HG03175 (cell line): ENCODE results near the gene VAV2.

ENCODE experiments used
- ATAC-seq: cut with Tn5 transposase; IDR thresholded peaks from one replicate; pipeline ENCODE4 v1.9.1; 2021; ENCODE audit warnings: mild to moderate bottlenecking, moderate library complexity; ENCODE audit not compliant: unreplicated experiment

The VAV2 gene

GRCh38 chr9:133953976-133954709 lies 38.0 kb downstream of the VAV2 start:
- ATAC-seq = no peak

- ATAC-seq = no peak
Measured at GRCh38 chr9:133953621-133953975, 38.5 kb downstream of the VAV2 start.

GRCh38 chr9:133952598-133953550 lies 39.2 kb downstream of the VAV2 start:
- ATAC-seq = no peak

GRCh38 chr9:133951265-133951664 lies 40.9 kb downstream of the VAV2 start:
- ATAC-seq = no peak

DNA sequence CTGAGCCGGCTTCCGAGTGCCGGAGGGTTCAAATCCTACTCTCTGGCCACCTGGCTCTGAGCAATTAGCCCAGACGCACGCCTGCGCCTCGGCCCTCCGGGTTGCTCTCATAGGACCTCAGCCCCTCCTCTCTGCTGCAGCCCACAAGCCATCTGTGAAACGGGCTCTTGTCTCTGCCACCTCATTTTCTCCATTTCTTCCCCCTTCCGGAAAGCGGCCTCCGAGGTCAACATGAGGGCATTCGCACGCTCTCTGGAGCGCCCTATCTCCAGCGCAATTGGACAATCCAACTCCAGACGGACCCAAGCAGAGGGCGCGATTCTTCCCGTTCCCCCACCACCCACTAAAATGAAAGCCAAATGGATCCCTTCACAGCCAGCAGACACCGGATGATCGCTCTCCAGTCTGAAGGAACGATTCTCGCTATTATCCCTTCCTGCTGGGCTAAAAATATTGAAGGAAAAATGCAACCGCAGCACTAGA lies 41.5 kb downstream of the VAV2 start:
- no peak for ATAC-seq

DNA sequence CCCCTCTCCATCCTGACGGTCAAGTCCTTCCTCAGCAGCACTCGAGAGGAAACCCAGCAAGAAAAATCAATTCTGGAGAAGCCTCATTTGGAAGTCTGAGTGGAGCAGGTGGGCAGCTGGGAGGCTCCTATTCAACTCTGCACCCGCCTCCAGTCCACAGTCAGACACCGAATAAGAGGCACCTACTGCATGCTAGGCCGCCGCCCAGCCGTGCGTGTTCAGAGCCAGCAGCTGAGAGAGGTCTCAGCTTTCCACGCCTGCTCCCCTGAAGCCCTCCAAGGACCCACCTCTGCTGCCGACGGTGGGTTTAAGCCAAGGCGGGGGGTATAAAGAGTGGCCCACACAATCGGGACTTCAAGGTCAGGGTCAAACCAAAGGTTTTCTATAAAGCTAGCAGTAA lies 41.9 kb downstream of the VAV2 start:
- no peak for ATAC-seq

DNA sequence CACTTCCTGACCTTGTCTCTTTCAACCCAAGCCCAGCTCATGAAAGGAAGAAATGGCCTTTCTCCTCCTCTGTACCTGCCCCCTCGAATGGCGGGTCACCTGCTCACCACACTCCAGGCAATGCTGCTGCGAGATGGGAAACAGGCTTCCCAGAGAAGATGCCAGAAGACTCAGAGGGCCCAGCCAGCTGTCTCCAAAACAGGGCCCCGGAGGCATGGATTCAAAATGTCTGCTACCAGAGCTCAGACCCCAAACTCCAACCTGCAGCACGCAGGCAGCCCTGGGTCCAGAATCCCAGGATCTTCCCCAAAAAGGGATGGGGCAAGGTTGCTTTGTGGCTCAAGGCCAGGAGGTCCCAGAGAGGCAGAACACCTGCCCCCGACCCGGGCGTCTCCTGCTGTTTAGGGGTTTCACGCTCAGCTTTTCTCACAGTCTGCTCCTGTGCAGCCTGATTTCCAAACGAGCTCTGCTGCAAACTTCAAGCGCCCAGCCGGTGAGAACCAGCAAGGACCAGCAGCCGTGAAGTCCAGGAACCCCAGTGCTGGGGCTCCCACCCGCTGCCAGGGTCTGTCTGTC lies 42.5 kb downstream of the VAV2 start:
- ATAC-seq = no peak

- no peak for ATAC-seq
Measured at GRCh38 chr9:133948561-133949485, 43.3 kb downstream of the VAV2 start.

GRCh38 chr9:133948131-133948530 lies 44.0 kb downstream of the VAV2 start:
- no peak for ATAC-seq

- no peak for ATAC-seq
Measured at GRCh38 chr9:133946840-133947486, 45.2 kb downstream of the VAV2 start.

- ATAC-seq = peak; percentile 71
Measured at GRCh38 chr9:133945977-133946753, 46.0 kb downstream of the VAV2 start.

- ATAC-seq = peak; percentile 56
Measured at GRCh38 chr9:133945314-133945975, 46.7 kb downstream of the VAV2 start.

- no peak for ATAC-seq
Measured at GRCh38 chr9:133944746-133945135, 47.4 kb downstream of the VAV2 start.

DNA sequence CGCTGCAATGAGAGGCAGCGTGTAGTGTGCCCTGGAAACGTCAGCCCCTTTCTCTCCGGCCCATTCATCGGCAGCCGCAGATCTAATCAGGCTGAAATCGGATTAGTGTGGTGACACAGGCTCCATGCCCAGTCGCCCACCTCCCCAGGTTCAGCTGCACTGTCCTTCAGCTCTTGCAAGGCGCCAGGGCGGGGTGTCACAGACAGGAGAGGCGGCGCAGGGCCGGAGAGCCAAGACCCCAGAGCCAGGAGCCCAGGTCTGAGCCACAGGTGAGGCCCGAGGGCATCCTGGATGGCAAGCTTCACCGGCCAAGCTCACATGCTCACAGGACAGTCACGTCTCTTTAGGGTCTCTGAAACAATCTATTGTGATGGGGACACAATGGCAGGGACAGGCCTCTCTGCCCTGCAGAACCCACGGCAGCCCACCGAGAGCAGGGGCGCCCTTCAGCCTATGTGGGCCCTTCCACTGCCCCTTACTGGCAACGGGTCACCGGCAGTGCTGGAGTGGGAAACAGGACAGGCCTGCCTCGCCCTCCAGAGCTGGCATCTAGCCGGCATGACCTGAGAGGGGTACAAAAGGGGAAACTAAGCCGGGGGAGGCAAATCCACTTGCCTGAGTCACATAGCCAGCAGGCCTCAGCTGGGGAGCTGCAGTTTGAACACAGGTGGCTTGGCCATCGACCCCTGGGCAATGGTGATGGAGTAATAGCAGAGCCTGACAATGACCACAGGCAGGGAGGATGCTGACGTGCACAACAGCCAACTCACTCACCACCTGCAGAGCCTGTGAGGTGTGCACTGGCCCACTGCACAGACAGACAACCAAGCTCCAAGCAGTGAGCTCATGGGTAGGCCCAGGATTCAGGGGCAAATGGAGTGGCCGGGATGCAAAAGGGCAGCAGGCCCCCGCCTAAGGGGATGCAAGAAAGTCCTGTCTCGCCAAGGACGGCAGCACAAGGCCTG lies 48.1 kb downstream of the VAV2 start:
- ATAC-seq = no peak

- ATAC-seq = no peak
Measured at GRCh38 chr9:133943036-133943780, 48.9 kb downstream of the VAV2 start.

DNA sequence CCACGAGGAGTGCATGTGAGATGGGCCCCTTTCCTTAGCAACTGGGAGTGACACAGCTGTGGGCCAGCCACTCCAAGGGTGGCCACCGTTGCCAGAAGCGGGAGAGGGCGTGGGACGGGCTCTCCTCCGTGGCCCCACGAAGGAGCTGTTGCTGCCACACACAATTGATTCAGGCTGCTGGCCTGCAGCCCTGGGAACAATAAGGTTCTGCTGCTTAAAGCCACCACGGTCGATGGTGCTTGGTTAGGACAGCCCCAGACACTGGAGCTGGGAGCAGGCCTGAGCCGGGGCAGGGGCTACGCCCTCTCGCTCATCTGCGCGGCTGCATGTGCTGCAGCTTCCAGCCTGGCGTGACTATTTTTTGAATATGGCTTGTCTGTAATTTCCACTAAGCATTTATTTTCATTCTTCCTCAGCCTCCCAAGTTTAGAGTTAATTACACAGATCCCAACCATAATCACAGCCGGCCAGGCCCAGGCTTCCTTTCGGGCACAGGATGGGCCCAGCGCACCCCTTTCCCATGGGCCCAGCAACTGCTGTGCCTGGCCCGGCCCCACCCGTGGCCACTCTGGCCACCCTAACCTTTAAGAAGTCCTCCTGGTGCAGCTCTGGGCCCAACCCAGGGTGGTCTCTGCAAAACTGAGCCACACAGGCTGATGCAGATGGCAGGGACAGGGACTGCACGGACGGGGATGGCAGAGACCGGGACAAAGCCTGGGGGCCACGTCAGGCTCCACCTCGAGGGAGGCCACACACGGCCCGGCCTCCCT lies 49.7 kb downstream of the VAV2 start:
- no peak for ATAC-seq
